ENCODE data around the gene TMEM169.

TMEM169 gene

GRCh38 chr2:216081487-216082116 is at the start of gene TMEM169, which contains the start of gene PECR:
Gene TMEM169, plus strand, starts transcription at chr2:216081919. Its CDS starts 14,045 bp downstream, at chr2:216095964.
Gene PECR, minus strand, starts transcription at chr2:216081809. Its CDS starts 68 bp downstream, at chr2:216081741.
- no peak for DNase-seq (ENCODE audit: low read depth)

- no peak for DNase-seq (ENCODE audit: low read depth)
These were observed 49.6 kb upstream of the TMEM169 start for GRCh38 chr2:216031960-216032689.

GRCh38 chr2:216033403-216033802 is 48.3 kb upstream of the TMEM169 start:
- DNase-seq (ENCODE audit: low read depth) = no peak

- DNase-seq (ENCODE audit: low read depth) = peak; percentile 80
These were observed 47.7 kb upstream of the TMEM169 start for GRCh38 chr2:216034065-216034464.

GRCh38 chr2:216039918-216040317 is 41.8 kb upstream of the TMEM169 start:
- no peak for DNase-seq (ENCODE audit: low read depth)

- no peak for DNase-seq (ENCODE audit: low read depth)
These were observed 40.3 kb upstream of the TMEM169 start for GRCh38 chr2:216041438-216041837.

GRCh38 chr2:216043949-216044348 is 37.8 kb upstream of the TMEM169 start:
- no peak for DNase-seq (ENCODE audit: low read depth)

- no peak for DNase-seq (ENCODE audit: low read depth)
These were observed 36.7 kb upstream of the TMEM169 start for GRCh38 chr2:216044883-216045486.

- DNase-seq (ENCODE audit: low read depth) = no peak
These were observed 34.3 kb upstream of the TMEM169 start for GRCh38 chr2:216047397-216047796.

GRCh38 chr2:216049452-216049851 is 32.3 kb upstream of the TMEM169 start:
- no peak for DNase-seq (ENCODE audit: low read depth)

- DNase-seq (ENCODE audit: low read depth) = no peak
These were observed 30.4 kb upstream of the TMEM169 start for GRCh38 chr2:216051350-216051749.

GRCh38 chr2:216052420-216052819 is 29.3 kb upstream of the TMEM169 start:
- no peak for DNase-seq (ENCODE audit: low read depth)

GRCh38 chr2:216055680-216056079 is 26.0 kb upstream of the TMEM169 start:
- DNase-seq (ENCODE audit: low read depth) = no peak

- DNase-seq (ENCODE audit: low read depth) = no peak
These were observed 25.0 kb upstream of the TMEM169 start for GRCh38 chr2:216056739-216057138.

GRCh38 chr2:216057688-216058193 is 24.0 kb upstream of the TMEM169 start:
- no peak for DNase-seq (ENCODE audit: low read depth)

- DNase-seq (ENCODE audit: low read depth) = no peak
These were observed 22.4 kb upstream of the TMEM169 start for GRCh38 chr2:216059233-216059834.

- no peak for DNase-seq (ENCODE audit: low read depth)
These were observed 17.6 kb upstream of the TMEM169 start for GRCh38 chr2:216064014-216064630.

- DNase-seq (ENCODE audit: low read depth) = no peak
These were observed 17.1 kb upstream of the TMEM169 start for GRCh38 chr2:216064665-216065064.

GRCh38 chr2:216066230-216066629 is 15.5 kb upstream of the TMEM169 start:
- no peak for DNase-seq (ENCODE audit: low read depth)

- no peak for DNase-seq (ENCODE audit: low read depth)
These were observed 12.7 kb upstream of the TMEM169 start for GRCh38 chr2:216069028-216069427.

- DNase-seq (ENCODE audit: low read depth) = no peak
These were observed 11.5 kb upstream of the TMEM169 start for GRCh38 chr2:216070195-216070594.
